Epithelial cell of esophagus (primary cell): Measurements from ENCODE around the gene ACSL5.

ENCODE experiments used
- DNase-seq: peaks from one replicate; pipeline ENCODE4 v3.0.0; 2010; ENCODE audit warnings: low read depth
- H3K4me3 ChIP-seq: 2 replicates; pipeline ENCODE4 v1.5.1; 2011; ENCODE audit warnings: mild to moderate bottlenecking, low read length, control low read depth
- CTCF ChIP-seq: IDR thresholded peaks from 2 replicates; pipeline ENCODE4 v1.5.1; 2011; ENCODE audit warnings: low read depth, mild to moderate bottlenecking, low read length, control low read depth, inconsistent platforms; ENCODE audit not compliant: insufficient read depth; ENCODE audit errors: missing control alignments

The ACSL5 gene

DNA sequence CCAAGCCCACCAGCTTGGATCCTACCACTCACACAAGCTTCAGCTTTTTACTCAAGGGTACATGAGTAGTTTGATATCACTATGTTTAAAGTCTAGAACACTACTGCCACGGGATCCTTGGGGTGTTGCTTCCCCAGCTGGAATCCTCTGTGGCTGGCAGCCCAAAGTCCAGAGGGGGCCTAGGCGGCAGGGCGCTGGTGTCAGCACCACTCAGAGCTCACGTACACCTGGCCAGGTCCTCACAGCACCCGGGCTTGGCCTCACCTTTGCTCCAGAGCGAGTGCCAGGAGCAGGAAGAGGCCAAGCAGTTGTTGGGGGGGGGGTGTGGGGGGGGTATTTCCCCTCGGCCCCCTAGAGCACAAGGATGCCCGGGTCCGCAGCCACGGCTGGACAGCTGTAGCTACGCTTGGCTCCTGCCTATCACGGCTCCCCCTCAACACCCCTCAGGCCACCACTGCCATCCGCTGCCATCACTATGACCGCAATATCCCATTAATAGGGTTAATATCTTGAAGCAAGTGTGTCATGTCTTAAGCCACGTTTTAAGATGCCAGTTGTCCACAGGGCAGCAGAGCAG, 55.8 kb downstream of the ACSL5 start:
- no peak overlapping the region for H3K4me3 ChIP-seq
- TF ChIP-seq CTCF = no peak
- no peak for DNase-seq

DNA sequence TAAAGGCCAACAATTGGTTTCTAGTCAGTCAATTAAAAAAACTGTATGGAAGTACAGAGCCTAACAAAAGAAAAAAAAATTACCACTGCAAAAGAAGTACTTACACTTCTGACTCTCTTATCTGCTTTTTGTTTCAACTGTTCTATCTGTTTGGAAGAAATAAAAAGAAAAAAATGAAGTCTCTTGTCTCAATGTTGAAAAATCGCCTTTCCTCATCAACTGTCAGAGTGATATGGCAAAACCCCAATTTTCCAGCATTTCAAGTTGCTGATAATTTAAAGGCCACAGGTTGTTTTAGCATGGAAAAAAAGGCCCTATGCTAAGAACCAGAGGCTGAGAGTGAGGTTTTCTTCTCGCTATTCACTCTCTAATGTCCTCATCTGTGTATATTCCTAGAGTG, 59.2 kb downstream of the ACSL5 start:
- no peak overlapping the region for H3K4me3 ChIP-seq

GRCh38 chr10:112434988-112435619, 61.2 kb downstream of the ACSL5 start:
- TF ChIP-seq CTCF = peak; percentile 21
- DNase-seq = peak; percentile 52
- H3K4me3 ChIP-seq = no peak overlapping the region

More for the DNA sequence above, 59.2 kb downstream of the ACSL5 start:
- no peak for TF ChIP-seq CTCF
- DNase-seq = no peak

GRCh38 chr10:112438356-112438755, 64.4 kb downstream of the ACSL5 start:
- no peak overlapping the region for H3K4me3 ChIP-seq
- no peak for DNase-seq
- TF ChIP-seq CTCF = no peak

- no peak overlapping the region for H3K4me3 ChIP-seq
- no peak for DNase-seq
- no peak for TF ChIP-seq CTCF
Observed at GRCh38 chr10:112441520-112441919, 67.6 kb downstream of the ACSL5 start.

- DNase-seq = no peak
- no peak overlapping the region for H3K4me3 ChIP-seq
- no peak for TF ChIP-seq CTCF
Observed at GRCh38 chr10:112442063-112442462, 68.1 kb downstream of the ACSL5 start.
